ENCODE data around the gene LMNTD1.
"Not testable (repeated sequence)": the region's sequence is repeated elsewhere in the genome, so short reads cannot be mapped to it uniquely, and the experiment has no call there.

LMNTD1 gene, protein sequence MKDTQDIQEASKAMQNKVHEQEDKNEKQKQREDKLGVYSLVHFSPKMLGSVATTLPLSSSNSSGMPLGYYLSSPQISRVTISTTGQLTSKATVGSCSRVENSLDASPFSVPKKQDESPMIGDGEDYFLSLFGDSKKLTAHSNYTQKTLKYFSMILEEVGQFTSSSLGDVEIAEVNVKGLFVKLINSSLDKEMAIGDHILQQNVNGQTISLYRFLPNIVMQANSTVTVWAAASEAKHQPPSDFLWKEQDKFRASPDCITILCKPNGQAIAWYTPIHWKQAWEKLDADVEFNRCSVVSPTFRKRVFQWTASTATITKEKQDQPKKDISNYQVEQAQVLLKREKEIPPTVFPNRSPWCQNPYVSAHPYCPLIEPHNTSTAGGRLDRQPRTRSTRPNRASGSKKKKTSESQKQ

DNA sequence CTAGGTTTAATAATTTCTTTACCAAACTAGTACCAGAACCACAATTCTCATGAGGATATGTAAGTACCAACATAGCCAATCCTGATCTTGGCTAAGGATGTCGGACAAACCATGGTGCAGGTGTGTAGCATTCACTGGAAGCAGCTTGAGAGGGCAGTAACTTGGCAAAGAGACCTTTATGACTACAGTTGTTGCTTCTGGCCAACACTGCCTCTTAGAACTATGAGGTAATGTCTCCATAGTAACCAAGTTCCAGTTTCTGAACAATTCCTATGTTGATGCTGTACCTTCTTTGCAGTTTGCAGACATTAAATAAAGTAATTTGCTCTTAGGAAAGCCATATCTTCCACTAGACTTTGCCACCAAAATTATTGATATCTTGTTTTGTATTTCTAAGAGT, at the start of gene LMNTD1:
Gene LMNTD1, minus strand, starts transcription at position 186 of the 400 bp plus-strand sequence. CDS start 324 bp downstream, outside the sequence.
- in situ Hi-C loops (cut with HindIII; ENCODE audit: low sequenced_read_pairs) = no loop called here

DNA sequence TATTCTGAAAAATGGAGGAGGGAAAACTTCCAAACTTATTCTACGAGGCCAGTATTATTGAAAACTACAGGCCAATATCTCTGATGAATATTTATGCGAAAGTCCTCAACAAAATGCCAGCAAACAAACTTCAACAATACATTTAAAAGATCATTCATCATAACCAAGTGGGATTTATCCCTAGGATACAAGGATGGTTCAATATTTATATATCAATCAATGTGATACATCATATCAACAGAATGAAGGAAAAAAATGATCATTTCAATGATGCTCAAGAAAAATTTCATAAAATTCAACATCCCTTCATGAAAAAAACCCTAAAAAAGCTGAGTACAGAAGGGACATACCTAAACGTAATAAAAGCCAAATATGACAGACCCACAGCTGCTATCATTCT, 45.9 kb upstream of the LMNTD1 start:
- in situ Hi-C loops (cut with HindIII; ENCODE audit: low sequenced_read_pairs) = no loop called here

DNA sequence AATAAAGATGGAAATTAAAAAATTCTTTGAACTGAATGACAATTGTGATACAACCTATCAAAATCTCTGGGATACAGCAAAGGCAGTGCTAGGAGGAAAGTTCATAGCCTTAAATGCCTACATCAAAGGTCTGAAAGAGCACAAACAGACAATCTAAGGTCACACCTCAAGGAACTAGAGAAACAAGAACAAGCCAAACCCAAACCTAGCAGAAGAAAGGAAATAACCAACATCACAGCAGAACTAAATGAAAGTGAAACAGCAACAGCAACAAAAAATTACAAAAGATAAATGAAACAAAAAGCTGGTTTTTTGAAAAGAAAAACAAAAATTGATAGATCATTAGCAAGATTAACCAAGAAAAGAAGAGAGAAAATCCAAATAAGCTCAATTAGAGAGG, 42.4 kb upstream of the LMNTD1 start:
- in situ Hi-C loops (cut with HindIII; ENCODE audit: low sequenced_read_pairs) = not testable (repeated sequence)

DNA sequence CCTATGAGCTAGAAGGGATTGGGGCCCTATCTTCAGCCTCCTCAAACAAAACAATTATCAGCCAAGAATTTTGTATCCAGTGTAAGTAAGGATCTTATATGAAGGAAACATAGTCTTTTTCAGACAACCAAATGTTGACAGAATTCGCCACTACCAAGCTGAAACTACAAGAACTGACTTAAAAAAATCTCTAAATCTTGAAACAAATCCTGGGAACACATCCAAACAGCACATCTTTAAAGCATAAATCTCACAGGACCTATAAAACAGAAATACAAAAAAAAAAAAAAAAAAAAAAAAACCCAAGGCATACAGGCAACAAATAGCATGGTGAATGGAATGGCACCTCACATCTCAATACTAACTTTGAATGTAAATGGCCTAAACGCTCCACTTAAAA, 41.3 kb upstream of the LMNTD1 start:
- in situ Hi-C loops (cut with HindIII; ENCODE audit: low sequenced_read_pairs) = no loop called here

DNA sequence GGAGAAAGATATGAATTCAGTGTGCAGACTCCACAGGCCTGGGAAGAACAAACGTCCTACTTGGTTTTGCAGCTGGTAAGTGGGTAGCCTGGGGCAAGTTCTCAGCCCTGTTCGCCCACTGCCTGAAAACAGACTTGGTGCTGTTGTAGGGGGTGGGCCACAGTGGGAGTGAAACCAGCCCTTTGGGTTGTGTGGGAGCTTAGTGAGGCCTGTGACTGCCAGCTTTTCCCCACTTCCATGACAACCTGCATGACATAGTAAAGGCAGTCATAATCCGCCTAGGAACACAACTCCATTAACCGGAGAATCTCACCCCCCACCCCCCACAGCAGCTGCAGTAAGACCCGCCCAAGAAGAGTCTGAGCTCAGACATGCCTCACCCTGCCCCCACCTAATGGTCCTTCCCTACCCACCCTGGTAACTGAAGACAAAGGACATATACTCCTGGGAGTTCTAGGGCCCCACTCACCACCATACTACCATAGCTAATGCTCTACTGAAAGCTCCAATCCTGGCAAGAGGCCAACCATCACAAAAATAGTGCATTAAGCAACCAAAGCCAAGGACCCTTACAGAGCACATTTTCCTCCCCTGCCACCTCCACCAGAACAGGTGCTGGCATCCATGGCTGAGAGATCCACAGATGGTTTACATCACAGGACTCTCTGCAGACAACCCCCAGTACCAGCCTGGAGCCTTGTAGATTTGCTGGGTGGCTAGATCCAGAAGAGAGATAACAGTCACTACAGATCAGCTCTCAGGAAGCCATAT, 39.8 kb upstream of the LMNTD1 start:
- in situ Hi-C loops (cut with HindIII; ENCODE audit: low sequenced_read_pairs) = no loop called here

DNA sequence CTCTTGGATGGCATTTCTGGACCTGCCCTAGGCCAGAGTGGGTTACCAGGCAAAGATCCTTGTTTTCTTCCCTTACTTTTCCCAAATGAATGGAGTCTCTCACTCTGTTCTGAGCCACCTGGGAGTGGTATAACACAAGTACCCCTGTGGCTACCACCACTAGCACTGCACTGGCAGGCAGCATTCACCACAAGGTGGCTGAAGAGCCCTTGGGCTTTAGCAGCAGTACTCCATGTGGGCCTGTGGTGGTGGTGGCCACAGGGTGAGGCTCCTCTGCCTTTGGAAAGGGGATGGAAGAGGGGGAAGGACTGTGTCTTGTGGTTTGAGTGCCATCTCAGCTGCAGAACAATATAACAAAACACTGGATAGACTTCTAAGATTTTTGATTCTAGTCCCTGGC, 38.1 kb upstream of the LMNTD1 start:
- in situ Hi-C loops (cut with HindIII; ENCODE audit: low sequenced_read_pairs) = no loop called here

DNA sequence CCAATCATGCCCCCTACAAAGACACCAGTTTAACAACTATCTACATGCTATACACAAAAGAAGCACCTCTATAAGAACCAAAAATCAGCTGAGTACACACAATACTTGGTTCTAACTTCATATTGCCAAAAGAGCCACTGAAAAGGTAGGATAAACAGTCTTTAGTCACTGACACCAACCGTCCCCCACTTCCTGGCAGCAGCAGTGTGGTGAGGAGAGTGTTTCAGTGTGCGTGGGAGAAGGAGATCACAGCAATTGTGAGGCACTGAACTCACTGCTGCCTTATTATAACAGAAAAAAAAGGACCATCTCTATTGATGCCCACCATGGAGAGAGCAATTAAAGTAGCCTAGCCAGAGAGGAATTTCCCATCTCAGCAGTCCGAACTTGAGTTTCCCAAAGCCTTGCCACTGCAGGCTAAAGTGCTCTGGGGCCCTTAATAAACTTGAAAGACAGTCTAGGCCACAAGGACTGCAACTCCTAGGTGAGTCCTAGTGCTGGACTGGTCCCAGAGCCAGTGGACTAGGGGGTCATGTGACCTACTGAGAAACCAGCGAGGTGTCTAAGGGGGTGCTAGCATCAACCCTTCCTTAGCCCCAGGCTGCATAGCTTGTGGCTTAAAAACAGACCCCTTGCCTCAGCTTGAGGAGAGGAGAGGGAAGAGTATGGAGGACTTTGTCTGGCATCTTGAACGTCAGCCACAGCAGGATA, 37.1 kb upstream of the LMNTD1 start:
- in situ Hi-C loops (cut with HindIII; ENCODE audit: low sequenced_read_pairs) = no loop called here

DNA sequence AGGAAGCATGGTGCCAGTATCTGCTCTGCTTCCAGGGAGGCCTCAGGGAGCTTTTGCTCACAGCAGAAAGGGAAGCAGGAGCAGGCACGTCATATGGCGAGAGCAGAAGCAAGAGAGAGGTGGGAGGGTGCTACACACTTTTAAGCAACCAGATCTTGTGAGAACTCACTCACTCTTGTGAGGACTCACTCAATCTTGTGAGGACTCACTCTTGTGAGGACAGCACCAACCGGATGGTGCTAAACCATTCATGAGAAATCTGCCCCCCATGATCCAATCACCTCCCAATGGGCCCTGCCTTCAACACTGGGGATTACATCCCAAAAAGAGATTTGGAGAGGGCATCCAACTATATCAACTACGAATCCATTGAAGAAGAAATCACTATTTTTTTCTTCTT, 34.3 kb upstream of the LMNTD1 start:
- in situ Hi-C loops (cut with HindIII; ENCODE audit: low sequenced_read_pairs) = no loop called here

DNA sequence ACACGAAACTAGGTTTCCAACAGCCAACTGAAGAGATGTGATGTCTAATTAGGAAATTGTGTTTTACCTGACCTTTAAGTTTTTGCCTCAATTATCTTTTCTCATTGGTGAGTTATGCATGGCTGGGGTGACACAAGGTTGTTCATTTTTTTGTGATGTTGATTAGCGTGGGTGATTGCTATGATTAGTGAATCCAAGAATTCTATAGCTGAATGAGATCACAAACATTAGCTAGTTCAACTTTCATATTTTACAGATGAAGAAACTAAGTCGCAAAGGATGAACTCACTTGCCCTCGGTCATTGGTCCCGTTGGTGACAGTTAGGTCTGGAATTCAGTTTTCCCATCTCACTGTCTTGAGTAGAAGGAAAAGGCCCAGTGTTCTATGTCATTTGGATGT, 32.6 kb upstream of the LMNTD1 start:
- in situ Hi-C loops (cut with HindIII; ENCODE audit: low sequenced_read_pairs) = no loop called here

DNA sequence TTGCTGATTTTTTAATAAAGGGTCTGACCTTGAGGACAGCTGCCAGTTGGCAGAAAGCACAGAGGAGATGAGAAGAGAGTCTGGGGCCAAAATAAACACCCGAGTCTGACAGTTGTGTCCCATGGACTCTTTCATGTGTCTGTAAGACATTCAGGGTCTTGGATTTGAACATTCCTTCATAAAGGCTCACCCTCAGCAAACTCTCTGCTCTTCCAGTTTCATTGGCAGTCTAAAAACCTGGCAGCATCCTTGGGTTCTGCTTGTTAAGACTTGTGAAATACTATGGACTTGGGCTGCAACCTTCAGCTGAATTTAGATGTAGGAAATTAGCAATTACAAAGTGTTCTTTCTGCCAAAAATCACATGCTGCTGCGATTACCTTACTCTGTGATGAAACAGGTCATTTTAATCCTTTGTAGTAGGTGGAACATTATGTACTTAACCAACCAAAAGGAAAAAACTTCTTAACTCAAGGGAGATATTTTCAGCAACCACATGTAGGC, 32.0 kb upstream of the LMNTD1 start:
- in situ Hi-C loops (cut with HindIII; ENCODE audit: low sequenced_read_pairs) = no loop called here

DNA sequence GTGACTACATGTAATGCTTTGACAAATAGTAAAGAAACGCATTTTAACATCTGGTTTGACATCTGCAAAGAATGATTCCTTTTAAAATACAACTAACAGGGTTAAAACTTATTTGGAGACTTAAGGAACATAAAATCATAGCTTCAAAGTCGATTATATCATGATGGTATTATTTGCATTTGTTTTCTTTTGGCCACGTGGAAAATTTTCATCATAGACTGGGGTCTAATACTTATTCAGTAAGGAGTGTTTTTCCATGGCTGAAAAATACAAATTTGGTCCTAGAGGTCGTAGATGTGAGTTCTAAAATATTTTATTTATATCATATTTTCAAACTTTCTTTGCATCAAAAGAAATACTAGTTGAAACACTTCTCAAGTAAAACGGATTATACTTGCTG, 31.5 kb upstream of the LMNTD1 start:
- in situ Hi-C loops (cut with HindIII; ENCODE audit: low sequenced_read_pairs) = no loop called here

DNA sequence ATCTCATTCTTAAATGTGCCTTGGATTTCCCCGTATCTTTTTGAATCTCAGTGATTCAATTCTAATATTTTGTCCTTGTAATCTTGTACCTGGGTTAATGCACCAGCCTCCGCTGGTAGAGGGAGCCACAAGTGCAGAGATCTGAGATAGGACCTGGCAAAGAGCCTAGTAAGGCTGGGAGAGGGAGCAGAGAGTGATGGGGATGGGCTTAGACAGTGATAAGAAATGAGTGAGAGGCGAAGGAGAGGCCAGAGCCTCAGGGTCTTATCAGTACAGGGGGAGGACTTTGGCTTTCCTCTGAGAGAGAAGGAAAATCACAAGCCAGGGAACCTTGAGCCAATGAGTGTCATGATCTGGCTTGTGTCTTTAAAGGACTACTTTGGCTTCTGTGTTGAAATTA, 30.5 kb upstream of the LMNTD1 start:
- in situ Hi-C loops (cut with HindIII; ENCODE audit: low sequenced_read_pairs) = no loop called here

DNA sequence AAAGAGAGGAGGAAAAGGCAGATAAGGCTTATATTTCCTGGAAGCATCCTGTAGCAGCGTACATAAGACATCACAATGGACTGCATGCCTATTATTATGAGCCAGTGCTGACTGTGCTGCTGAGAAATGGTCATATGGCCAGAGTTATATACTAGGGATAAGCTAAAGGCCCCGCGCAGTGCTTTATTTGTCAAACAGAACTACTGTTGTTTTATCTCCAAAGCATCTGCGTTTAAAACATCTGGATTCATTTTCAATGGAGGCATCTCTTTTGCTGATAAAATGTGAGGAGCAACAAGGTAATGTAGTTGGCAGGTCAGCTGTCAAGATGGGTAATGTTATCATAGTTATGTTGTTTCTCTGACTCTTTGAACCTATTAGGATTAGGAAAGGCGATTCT, 28.0 kb upstream of the LMNTD1 start:
- in situ Hi-C loops (cut with HindIII; ENCODE audit: low sequenced_read_pairs) = no loop called here

DNA sequence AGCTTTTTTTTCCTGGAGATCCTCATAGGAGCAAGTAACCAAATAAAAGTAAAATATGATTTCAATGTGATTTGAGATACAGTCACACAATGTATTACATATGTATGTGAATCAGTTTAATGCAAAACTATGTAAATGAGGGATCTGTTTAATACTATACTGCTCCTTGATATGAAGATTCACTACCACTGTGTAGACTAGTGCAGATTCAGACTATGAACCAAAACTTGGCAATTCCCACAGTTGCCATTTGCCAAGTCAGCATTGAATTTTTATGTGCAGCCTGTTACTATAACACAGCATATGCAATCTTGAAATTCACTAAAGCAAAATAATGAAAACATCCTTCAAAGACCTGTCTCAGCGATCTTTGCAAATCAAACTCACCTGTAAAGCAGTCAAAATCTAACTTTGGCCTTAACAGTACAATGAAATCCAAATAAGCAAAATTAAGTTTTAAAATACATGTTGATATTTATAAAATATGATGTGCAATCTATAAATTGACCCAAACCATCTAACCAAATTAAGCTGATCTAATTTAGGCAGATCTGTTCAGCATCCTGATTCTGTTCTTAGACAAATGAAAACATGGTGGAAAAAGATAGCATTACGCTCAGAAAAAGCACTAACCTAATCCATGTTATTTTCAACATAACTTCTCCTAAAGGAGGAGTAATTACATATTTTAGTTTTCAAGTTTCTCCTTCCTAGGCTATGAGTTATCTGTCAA, 25.5 kb upstream of the LMNTD1 start:
- in situ Hi-C loops (cut with HindIII; ENCODE audit: low sequenced_read_pairs) = no loop called here

DNA sequence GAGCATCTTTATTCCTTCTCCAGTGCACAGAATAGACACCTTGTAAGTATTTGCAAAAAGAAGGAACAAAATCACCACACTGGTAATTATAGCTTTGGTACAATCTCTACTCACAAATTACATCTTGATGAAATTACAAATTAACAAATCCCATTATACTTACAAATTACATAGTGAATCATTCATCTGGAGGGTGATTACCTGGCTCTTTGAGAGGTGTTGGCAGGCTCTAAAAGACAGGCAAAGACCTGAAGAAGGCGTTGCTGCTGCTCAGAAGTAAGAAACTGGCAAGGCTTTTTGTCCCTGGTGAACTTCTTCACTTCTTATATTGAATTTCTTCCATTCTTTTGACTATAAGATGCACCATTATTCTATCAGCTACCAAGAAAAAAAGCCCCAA, 21.7 kb upstream of the LMNTD1 start:
- in situ Hi-C loops (cut with HindIII; ENCODE audit: low sequenced_read_pairs) = no loop called here

DNA sequence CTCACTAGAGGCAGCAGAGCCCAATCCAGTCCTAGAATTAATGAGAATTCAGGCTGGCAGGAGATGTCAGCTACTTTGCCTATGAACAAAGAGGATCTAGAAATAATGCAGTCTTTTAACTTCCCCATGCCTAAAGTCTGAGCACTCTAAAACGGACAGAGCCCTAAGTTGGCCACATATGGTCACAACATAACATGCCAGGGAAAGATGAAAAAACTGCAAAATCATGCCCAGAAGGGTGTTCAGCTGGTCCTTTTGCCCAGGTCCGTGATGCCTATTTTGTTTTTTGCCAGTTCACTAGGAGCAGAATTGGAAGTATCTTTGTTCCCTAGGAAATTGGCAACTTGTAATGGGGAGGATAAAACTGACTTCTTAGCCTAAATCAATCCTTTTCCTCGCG, 20.3 kb upstream of the LMNTD1 start:
- in situ Hi-C loops (cut with HindIII; ENCODE audit: low sequenced_read_pairs) = no loop called here

DNA sequence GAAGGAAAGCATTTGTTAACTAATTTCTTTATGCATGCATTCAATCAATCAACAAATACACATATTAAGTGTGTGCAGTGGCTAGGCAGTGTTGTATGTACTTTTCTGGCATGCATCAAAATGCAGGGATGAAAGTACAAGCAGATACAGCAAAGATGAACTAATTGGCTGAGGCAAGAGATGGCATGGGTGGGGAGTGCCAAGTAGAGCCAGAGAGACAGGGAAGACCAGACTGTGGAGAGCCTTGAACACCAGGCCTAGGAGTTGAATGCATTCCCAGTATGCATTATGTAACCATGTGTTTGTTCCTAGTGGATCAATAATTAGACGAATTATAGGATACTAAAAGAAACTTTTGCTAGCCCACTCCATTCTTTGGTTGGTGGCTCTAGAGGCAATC, 17.3 kb upstream of the LMNTD1 start:
- in situ Hi-C loops (cut with HindIII; ENCODE audit: low sequenced_read_pairs) = no loop called here

DNA sequence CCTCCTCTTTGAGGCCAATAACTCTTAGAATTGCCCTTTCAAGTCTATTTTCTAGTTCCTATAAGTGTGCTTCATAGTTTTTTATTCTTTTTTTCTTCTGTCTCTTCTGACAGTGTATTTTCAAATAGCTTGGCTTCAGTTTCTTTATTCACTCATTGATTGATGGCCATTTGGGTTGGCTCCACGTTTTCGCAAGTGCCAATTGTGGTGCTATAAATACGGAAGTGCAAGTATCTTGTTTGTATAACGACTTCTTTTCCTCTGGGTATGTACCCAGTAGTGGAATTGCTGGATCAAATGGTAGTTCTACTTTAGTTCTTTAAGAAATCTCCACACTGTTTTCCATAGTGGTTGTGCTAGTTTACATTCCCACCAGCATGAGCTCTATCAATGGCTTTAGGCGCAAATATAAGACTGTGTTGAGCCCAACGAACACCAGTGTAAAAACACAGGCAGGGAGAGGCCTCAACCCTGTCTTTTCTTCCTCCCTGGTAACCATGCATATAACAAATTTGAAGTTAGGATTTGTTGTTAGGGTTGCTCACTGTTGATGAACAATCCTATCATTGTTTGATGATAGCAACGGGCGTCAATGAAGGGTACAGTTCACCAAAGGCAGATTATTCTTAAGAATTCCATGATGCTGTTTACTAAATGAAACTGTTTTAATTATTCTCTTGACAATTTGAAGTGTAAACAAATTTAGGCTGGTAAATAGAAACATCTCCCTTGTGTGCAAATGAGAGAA, 13.3 kb upstream of the LMNTD1 start:
- in situ Hi-C loops (cut with HindIII; ENCODE audit: low sequenced_read_pairs) = no loop called here

DNA sequence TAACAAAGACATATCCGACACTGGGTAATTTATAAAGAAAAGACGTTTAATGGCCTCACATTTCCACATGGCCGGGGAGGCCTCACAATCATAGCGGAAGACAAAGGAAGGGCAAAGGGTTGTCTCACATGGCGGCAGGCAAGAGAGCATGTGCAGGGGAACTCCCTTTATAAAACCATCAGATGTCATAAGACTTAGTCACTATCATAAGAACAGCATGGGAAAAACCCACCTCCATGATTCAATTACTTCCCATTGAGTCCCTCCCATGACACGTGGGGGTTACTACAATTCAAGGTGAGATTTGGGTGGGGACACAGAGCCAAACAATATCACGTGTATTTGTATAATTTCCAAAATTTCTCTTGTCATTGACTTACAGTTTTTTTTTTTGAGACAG, 5.5 kb upstream of the LMNTD1 start:
- in situ Hi-C loops (cut with HindIII; ENCODE audit: low sequenced_read_pairs) = no loop called here

DNA sequence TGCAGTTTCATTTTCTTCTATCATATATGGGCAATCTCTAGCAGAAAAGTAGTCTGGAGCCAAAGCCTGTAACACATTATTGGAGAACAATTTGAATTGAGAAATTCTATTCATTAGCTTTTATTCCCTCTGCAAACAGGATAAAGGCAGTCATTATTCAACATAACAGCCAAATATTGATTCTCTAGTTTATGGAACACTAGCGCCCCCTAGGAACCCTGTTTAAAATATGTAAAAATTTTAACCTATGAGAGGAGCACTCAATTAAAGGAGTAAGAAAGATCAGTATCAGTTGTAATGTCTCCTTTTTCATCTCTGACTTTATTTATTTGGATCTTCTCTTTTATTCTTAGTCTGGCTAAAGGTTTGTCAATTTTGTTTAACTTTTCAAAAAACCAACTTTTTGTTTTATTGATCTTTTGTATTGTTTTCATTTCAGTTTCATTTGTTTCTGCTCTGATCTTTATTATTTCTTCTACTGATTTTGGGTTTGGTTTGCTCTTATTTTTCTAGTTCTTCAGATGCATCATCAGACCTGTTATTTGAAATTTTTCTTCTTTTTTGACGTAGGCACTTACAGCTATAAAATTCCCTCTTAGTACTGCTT, 4.8 kb upstream of the LMNTD1 start:
- in situ Hi-C loops (cut with HindIII; ENCODE audit: low sequenced_read_pairs) = no loop called here
